A549 (cell line): Measurements from ENCODE around the gene MIEF1. TPM values are rescaled to one million over a fixed set of nuclear protein-coding genes. Genes with fewer than 3 reads are reported as not detected.

ENCODE experiments used
- ATAC-seq, 2 experiments: fragments of 200-7000 bp in 1 of 2; fragments of >200 bp in 1 of 2; cut with Nextera tagmentation in 1 of 2; cut with Tn5 transposase in 1 of 2; 3 replicates each; pipeline versions ENCODE4 v1.8.0 to v1.9.1; 2018 to 2020; ENCODE audit warnings: mild to moderate bottlenecking in 1 of 2, moderate library complexity in 1 of 2
- CTCF ChIA-PET: fragments of 300-600 bp; sonication (Branson Sonifier 250); formaldehyde crosslinking; extraction: SDS; loops from one replicate; lab custom pipeline; 2021; ENCODE audit warnings: antibody characterized with exemption, inconsistent platforms; lab: Yijun Ruan, JAX
- POLR2A ChIA-PET: fragments of 350-600 bp; formaldehyde crosslinking; extraction: SDS; loops from one replicate; lab custom pipeline; 2021; ENCODE audit warnings: antibody characterized with exemption, inconsistent platforms; lab: Yijun Ruan, JAX
- DNase-seq, 2 experiments: peaks; one replicate each; pipeline versions ENCODE4 v3.0.0 to v3.0.0-alpha.2; 2011 to 2016; ENCODE audit warnings: low read depth in 1 of 2, low spot score in 1 of 2
- FAIRE-seq: peaks from 2 replicates; lab custom pipeline; 2011; peaks lifted over from hg19 to GRCh38; lab: Jason Lieb, UNC
- H3K27ac ChIP-seq, 2 experiments: fragments of >200 bp; sonication (Bioruptor Twin); formaldehyde crosslinking; 3 replicates each; pipeline ENCODE4 v1.5.1; 2016 to 2017
- H3K4me1 ChIP-seq: fragments of >200 bp; sonication (Bioruptor Twin); formaldehyde crosslinking; 3 replicates; pipeline ENCODE4 v1.6.1; 2016
- H3K4me2 ChIP-seq: fragments of >200 bp; sonication (Bioruptor Twin); formaldehyde crosslinking; 3 replicates; pipeline ENCODE4 v1.6.1; 2016
- H3K4me3 ChIP-seq: fragments of >200 bp; sonication (Bioruptor Twin); formaldehyde crosslinking; 3 replicates; pipeline ENCODE4 v1.5.1; 2016
- H3K9me3 ChIP-seq: fragments of >200 bp; sonication (Bioruptor Twin); formaldehyde crosslinking; 3 replicates; pipeline ENCODE4 v1.6.1; 2016
- ATOH8 ChIP-seq: fragments of 250-450 bp; sonication (Bioruptor Pico); IDR thresholded peaks from 2 replicates; pipeline ENCODE4 v1.5.0; 2020; ENCODE audit warnings: low read depth, mild to moderate bottlenecking, moderate library complexity
- CBX8 ChIP-seq: fragments of 200-600 bp; sonication (generic); IDR thresholded peaks from 2 replicates; pipeline ENCODE4 v1.6.1; 2016
- E2F6 ChIP-seq: IDR thresholded peaks from 2 replicates; pipeline ENCODE4 v1.6.1; 2012; ENCODE audit warnings: low read depth, borderline replicate concordance
- EHMT2 ChIP-seq: fragments of 200-600 bp; sonication (generic); IDR thresholded peaks from 2 replicates; pipeline ENCODE4 v1.6.1; 2016; ENCODE audit warnings: antibody characterized with exemption, low read depth, mild to moderate bottlenecking, moderate library complexity
- ELK1 ChIP-seq: fragments of 150-350 bp; IDR thresholded peaks from 2 replicates; pipeline ENCODE4 v1.6.1; 2014; ENCODE audit warnings: low read depth, mild to moderate bottlenecking, low read length
- EP300 ChIP-seq, 2 experiments: fragments of >200 bp; sonication (Bioruptor Twin); formaldehyde crosslinking; IDR thresholded peaks; 2 replicates in 1 of 2; 3 replicates in 1 of 2; pipeline ENCODE4 v1.6.1; 2016 to 2017
- FOSB ChIP-seq: fragments of 250-450 bp; sonication (Bioruptor Pico); IDR thresholded peaks from 2 replicates; pipeline ENCODE4 v1.5.0; 2020; ENCODE audit warnings: mild to moderate bottlenecking, moderate library complexity
- FOXS1 ChIP-seq: fragments of 250-450 bp; sonication (Bioruptor Pico); IDR thresholded peaks from 2 replicates; pipeline ENCODE4 v1.5.0; 2020; ENCODE audit warnings: mild to moderate bottlenecking, moderate library complexity
- HDAC2 ChIP-seq: fragments of 200-600 bp; sonication (generic); IDR thresholded peaks from 2 replicates; pipeline ENCODE4 v1.6.1; 2016
- HES2 ChIP-seq: fragments of >200 bp; sonication (Bioruptor Twin); formaldehyde crosslinking; IDR thresholded peaks from 2 replicates; pipeline ENCODE4 v1.6.1; 2016
- HMGXB4 ChIP-seq: fragments of 250-450 bp; sonication (Bioruptor Pico); IDR thresholded peaks from 2 replicates; pipeline ENCODE4 v1.5.0; 2021; ENCODE audit warnings: mild to moderate bottlenecking, moderate library complexity, borderline replicate concordance
- HOXA7 ChIP-seq: fragments of 250-450 bp; sonication (Bioruptor Pico); IDR thresholded peaks from 2 replicates; pipeline ENCODE4 v1.5.0; 2020; ENCODE audit warnings: mild to moderate bottlenecking, moderate library complexity
- HOXB13 ChIP-seq: fragments of 250-450 bp; sonication (Bioruptor Pico); IDR thresholded peaks from 2 replicates; pipeline ENCODE4 v1.5.0; 2020; ENCODE audit warnings: low read depth, mild to moderate bottlenecking, moderate library complexity
- JUN ChIP-seq, 2 experiments: fragments of >200 bp; sonication (Bioruptor Twin); formaldehyde crosslinking; IDR thresholded peaks; 2 replicates in 1 of 2; 3 replicates in 1 of 2; pipeline ENCODE4 v1.6.1; 2016 to 2017
- KDM1A ChIP-seq: fragments of 200-600 bp; sonication (generic); IDR thresholded peaks from 2 replicates; pipeline ENCODE4 v1.6.1; 2016; ENCODE audit warnings: low read depth, mild to moderate bottlenecking
- KDM5A ChIP-seq: fragments of 200-600 bp; sonication (generic); IDR thresholded peaks from 2 replicates; pipeline ENCODE4 v1.6.1; 2016; ENCODE audit warnings: antibody characterized with exemption, mild to moderate bottlenecking
- MAX ChIP-seq: IDR thresholded peaks from 2 replicates; pipeline ENCODE4 v1.6.1; 2012
- MYC ChIP-seq: IDR thresholded peaks from 2 replicates; pipeline ENCODE4 v1.6.1; 2012; ENCODE audit warnings: mild to moderate bottlenecking, inconsistent platforms, low read length, improper control_type of control experiment, borderline replicate concordance
- NPAS2 ChIP-seq: fragments of 250-450 bp; sonication (Bioruptor Pico); IDR thresholded peaks from 2 replicates; pipeline ENCODE4 v1.8.0; 2022; ENCODE audit warnings: mild to moderate bottlenecking, moderate library complexity, borderline replicate concordance
- NR3C1 ChIP-seq: fragments of >200 bp; sonication (Bioruptor Twin); formaldehyde crosslinking; IDR thresholded peaks from 3 replicates; pipeline ENCODE4 v1.6.1; 2017
- POLR2AphosphoS2 ChIP-seq: conservative IDR thresholded peaks from 2 replicates; pipeline ENCODE4 v1.6.1; 2012; ENCODE audit warnings: low read length, improper control_type of control experiment, inconsistent platforms
- RAD21 ChIP-seq, 2 experiments: fragments of >200 bp in 1 of 2; sonication (Bioruptor Twin) in 1 of 2; formaldehyde crosslinking in 1 of 2; IDR thresholded peaks in 1 of 2; conservative IDR thresholded peaks in 1 of 2; 2 replicates in 1 of 2; 3 replicates in 1 of 2; pipeline ENCODE4 v1.6.1; 2012 to 2018; ENCODE audit warnings: inconsistent platforms in 1 of 2
- RCOR1 ChIP-seq: fragments of 150-350 bp; IDR thresholded peaks from 2 replicates; pipeline ENCODE4 v1.6.1; 2014; ENCODE audit warnings: antibody characterized with exemption, low read length, low read depth
- RFX5 ChIP-seq: fragments of 450-650 bp; IDR thresholded peaks from 2 replicates; pipeline ENCODE4 v1.7.1; 2014; ENCODE audit warnings: antibody characterized with exemption, mild to moderate bottlenecking, moderate library complexity
- RNF2 ChIP-seq: fragments of 200-600 bp; sonication (generic); IDR thresholded peaks from 2 replicates; pipeline ENCODE4 v1.6.1; 2016; ENCODE audit warnings: low read depth, mild to moderate bottlenecking, antibody characterized with exemption, moderate library complexity, borderline replicate concordance
- SMC3 ChIP-seq: fragments of >200 bp; sonication (Bioruptor Twin); formaldehyde crosslinking; IDR thresholded peaks from 3 replicates; pipeline ENCODE4 v1.6.1; 2018; ENCODE audit warnings: inconsistent platforms
- SREBF2 ChIP-seq: fragments of 450-650 bp; IDR thresholded peaks from 2 replicates; pipeline ENCODE4 v1.6.1; 2014; ENCODE audit warnings: mild to moderate bottlenecking, moderate library complexity
- TFCP2L1 ChIP-seq: fragments of 250-450 bp; sonication (Bioruptor Pico); IDR thresholded peaks from 2 replicates; pipeline ENCODE4 v1.5.0; 2021; ENCODE audit warnings: mild to moderate bottlenecking
- ZFP36 ChIP-seq: fragments of 450-650 bp; IDR thresholded peaks from 2 replicates; pipeline ENCODE4 v1.6.1; 2014; ENCODE audit warnings: borderline replicate concordance; ENCODE audit not compliant: partially characterized antibody
- ZNF302 ChIP-seq: fragments of 250-450 bp; sonication (Bioruptor Pico); IDR thresholded peaks from 2 replicates; pipeline ENCODE4 v1.9.0; 2021; ENCODE audit warnings: inconsistent platforms, mild to moderate bottlenecking, moderate library complexity
- ZSCAN20 ChIP-seq: fragments of 250-450 bp; sonication (Bioruptor Pico); IDR thresholded peaks from 2 replicates; pipeline ENCODE4 v1.8.0; 2022; ENCODE audit warnings: mild to moderate bottlenecking, moderate library complexity
- WGBS: methylation state at CpG from one replicate; pipeline ENCODE4 v1.1.6; 2017; ENCODE audit errors: missing lambda C conversion rate; 5-methylcytosine and 5-hydroxymethylcytosine counted together
- polyA plus RNA-seq, 4 experiments: library from polyadenylated mRNA; depleted of rRNA in 3 of 4; stranded (reverse); fragments of >200 nt; fragmentation: RNase III in 1 of 4; extraction: RNeasy Plus Mini Kit Qiagen cat#74134 plus additional on column Dnase treatment in 1 of 4; gene quantifications; 2 replicates in 3 of 4; 3 replicates in 1 of 4; pipeline ENCODE4 v1.2.3, GENCODE V29; 2011 to 2017

MIEF1 gene
- polyA plus RNA-seq, 2 of the 4 experiments (the other 2 are of a cell fraction) = 18.8 to 20.5 TPM

- Histone ChIP-seq H3K4me2 (no peak overlapping the region), H3K4me3 (no peak overlapping the region), H3K4me1 (no peaks in the 10 kb centered on the region), H3K9me3 (no peaks in the 10 kb centered on the region), H3K27ac (no peak overlapping the region)
- no peak for DNase-seq
- FAIRE-seq = no peak
- TF ChIP-seq RNF2 (no peak), JUN (IDR thresholded peaks at IDR 0.05) (no peak), NPAS2 (CRISPR knock-in tag) (no peak), E2F6 (no peak), FOSB (CRISPR knock-in tag) (no peak), POLR2AphosphoS2 (no peak), KDM5A (no peak), RAD21 (conservative IDR thresholded peaks at IDR 0.05 in 1 of 2, IDR thresholded peaks at IDR 0.05 in 1 of 2) (no peak), HES2 (no peak), ZFP36 (no peak), ZNF302 (no peak), RFX5 (no peak), RCOR1 (no peak), HOXA7 (no peak), KDM1A (no peak), MAX (no peak), MYC (no peak), EP300 (IDR thresholded peaks at IDR 0.05) (no peak), FOXS1 (CRISPR knock-in tag) (no peak), SREBF2 (no peak)
- no peak for ATAC-seq
- CTCF ChIA-PET = interaction anchor here (1.1 to 6.4 kb wide), 2 partner anchors 12 to 131 kb away, joined by 3 to 43 read pairs; no protein-coding TSS in a partner anchor
- POLR2A ChIA-PET = no interaction called here
- WGBS = 82% methylated on average over 4 of the region's 5 CpGs
These were observed 20.5 kb upstream of the MIEF1 start for GRCh38 chr22:39481595-39481994.

GRCh38 chr22:39482768-39483167 lies 19.3 kb upstream of the MIEF1 start:
- TF ChIP-seq HMGXB4 (CRISPR knock-in tag) (no peak), HDAC2 (no peak), TFCP2L1 (CRISPR knock-in tag) (no peak), KDM1A (no peak), EHMT2 (no peak), ELK1 (no peak), HOXB13 (CRISPR knock-in tag) (no peak), SMC3 (no peak), CBX8 (no peak), SREBF2 (no peak), NR3C1 (no peak), ZSCAN20 (CRISPR knock-in tag) (no peak), ATOH8 (CRISPR knock-in tag) (no peak)
- ChIA-PET POLR2A (no interaction called here), CTCF (interaction anchor here (1.7 to 6.4 kb wide), 3 partner anchors 10 to 15 kb away, joined by 4 to 43 read pairs (median 17); no protein-coding TSS in a partner anchor)
- Histone ChIP-seq H3K27ac (no peak overlapping the region), H3K4me2 (no peak overlapping the region), H3K4me3 (no peak overlapping the region), H3K9me3 (no peaks in the 10 kb centered on the region), H3K4me1 (no peaks in the 10 kb centered on the region)
- DNase-seq (no peak), FAIRE-seq (no peak), ATAC-seq (no peak)
- WGBS = 64% methylated on average over 3 of the region's 3 CpGs
